Stimulated activated CD4-positive, alpha-beta T cell treated with anti-CD3 and anti-CD28 coated beads, Interleukin-2, amount 100 ng/mL, for 4 hours (primary cell): ENCODE results near the gene PSMD14.

Source experiments
- DNase-seq: peaks from one replicate; pipeline ENCODE4 v3.0.0-alpha.2; 2020; ENCODE audit warnings: low read depth

Gene PSMD14

DNA sequence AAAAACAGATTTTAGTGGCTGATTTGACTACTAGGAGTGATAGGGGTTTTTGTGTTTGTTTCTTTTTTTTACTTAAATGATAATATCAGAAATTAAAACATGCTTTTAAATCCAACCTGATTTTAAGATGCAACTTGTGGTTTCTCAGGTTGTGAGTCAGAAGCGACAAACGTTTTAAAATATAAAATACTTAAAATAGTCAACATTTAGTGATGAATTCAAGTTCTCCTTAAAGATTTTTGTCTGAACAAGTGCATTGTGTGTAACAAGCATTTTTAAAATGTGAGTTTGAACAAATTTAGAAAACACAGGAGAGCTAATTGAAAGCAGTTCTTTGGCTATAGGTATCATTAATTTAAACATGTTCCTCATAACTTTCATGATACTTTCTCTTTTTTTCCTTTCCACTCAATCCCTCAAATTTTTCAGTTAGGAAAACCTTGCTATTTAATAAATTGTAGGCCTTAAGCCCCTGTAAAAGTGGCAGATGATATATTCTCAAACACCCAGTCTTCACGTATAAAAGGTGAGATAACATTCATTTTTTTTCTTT, 111.5 kb downstream of the PSMD14 start:
- DNase-seq = no peak

DNA sequence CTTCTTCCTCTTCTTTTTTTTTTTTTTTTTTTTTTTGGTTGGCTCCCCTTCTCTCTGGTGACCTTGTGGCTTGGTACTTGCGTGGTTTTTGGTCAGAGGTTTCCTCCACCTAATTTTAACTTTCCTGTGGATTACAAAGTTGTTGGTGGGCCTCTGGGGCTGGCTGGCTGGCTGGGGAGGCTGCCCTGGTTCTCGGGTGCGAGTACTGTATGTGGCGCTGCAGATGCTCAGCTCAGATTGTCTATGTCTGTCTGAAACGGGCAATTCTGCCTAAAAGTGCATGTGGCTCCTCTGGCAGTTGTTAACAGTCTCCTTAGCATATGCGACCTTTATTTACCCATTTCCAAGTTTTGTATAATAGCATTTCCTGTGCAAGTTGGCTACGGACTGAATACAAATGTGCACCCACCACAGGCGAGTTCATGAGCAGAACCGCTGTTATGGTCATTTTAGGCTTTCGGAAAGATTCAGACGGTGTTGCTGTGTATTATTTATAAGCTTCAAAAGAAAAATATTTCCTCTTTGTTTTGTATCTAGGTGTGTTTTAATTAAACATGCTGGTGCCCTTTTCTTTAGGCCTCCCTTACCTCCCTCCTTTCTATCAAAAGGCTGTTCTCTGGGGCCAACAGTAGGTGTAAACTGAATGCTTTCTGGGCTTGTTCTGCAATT, 112.3 kb downstream of the PSMD14 start:
- no peak for DNase-seq

DNA sequence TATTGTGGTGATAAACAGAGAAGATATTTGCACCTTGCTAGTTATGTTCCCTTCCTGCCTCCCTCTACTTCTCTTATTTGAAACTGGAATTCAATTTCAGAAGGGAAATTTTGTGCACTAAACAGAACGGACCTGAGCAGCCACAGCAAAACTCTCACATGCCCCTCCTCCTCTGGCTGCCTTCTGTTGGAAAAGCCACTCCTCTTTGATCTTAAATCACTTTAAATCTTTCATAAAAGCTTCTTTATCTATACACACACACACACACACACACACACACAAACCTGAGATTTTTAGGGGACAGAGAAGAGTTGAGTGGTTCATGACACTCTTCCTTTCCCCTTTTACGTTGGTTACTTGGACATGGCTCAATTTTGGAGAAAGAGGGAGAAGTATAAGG, 113.5 kb downstream of the PSMD14 start:
- no peak for DNase-seq

DNA sequence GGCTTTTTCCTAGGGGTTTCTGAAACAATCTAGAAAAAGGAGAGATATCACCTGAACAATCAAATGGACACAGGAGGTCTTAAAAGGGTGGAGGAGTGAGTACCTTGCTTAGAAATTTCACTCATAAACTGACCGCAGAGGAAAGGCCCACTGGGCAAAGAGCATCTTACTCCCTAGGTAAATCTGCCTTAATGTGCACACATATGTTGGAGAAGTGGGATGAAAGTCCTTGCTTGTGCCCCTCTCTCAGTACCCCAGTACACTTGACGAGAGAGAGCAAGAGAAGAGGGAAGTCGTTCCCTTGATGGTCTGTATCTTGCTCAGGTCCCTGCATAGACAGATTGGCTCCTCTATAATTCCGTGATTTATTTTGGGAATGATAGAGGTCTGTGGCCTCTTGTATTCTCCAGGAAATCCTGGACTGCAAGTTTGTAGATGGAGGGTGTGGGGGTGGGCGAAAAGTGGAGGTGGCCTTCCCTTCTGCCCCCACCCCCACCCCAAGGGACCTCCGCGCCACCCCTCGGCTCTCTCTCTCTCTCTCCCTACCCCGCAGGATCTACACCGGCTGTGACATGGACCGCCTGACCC, 114.7 kb downstream of the PSMD14 start:
- no peak for DNase-seq

DNA sequence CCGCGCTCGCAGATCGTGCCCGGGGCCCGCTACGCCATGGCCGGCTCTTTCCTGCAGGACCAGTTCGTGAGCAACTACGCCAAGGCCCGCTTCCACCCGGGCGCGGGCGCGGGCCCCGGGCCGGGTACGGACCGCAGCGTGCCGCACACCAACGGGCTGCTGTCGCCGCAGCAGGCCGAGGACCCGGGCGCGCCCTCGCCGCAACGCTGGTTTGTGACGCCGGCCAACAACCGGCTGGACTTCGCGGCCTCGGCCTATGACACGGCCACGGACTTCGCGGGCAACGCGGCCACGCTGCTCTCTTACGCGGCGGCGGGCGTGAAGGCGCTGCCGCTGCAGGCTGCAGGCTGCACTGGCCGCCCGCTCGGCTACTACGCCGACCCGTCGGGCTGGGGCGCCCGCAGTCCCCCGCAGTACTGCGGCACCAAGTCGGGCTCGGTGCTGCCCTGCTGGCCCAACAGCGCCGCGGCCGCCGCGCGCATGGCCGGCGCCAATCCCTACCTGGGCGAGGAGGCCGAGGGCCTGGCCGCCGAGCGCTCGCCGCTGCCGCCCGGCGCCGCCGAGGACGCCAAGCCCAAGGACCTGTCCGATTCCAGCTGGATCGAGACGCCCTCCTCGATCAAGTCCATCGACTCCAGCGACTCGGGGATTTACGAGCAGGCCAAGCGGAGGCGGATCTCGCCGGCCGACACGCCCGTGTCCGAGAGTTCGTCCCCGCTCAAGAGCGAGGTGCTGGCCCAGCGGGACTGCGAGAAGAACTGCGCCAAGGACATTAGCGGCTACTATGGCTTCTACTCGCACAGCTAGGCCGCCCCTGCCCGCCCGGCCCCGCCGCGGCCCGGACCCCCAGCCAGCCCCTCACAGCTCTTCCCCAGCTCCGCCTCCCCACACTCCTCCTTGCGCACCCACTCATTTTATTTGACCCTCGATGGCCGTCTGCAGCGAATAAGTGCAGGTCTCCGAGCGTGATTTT, 115.5 kb downstream of the PSMD14 start:
- DNase-seq = no peak

DNA sequence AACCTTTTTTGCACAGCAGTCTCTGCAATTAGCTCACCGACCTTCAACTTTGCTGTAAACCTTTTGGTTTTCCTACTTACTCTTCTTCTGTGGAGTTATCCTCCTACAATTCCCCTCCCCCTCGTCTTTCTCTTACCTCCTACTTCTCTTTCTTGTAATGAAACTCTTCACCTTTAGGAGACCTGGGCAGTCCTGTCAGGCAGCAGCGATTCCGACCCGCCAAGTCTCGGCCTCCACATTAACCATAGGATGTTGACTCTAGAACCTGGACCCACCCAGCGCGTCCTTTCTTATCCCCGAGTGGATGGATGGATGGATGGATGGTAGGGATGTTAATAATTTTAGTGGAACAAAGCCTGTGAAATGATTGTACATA, 116.2 kb downstream of the PSMD14 start:
- no peak for DNase-seq

DNA sequence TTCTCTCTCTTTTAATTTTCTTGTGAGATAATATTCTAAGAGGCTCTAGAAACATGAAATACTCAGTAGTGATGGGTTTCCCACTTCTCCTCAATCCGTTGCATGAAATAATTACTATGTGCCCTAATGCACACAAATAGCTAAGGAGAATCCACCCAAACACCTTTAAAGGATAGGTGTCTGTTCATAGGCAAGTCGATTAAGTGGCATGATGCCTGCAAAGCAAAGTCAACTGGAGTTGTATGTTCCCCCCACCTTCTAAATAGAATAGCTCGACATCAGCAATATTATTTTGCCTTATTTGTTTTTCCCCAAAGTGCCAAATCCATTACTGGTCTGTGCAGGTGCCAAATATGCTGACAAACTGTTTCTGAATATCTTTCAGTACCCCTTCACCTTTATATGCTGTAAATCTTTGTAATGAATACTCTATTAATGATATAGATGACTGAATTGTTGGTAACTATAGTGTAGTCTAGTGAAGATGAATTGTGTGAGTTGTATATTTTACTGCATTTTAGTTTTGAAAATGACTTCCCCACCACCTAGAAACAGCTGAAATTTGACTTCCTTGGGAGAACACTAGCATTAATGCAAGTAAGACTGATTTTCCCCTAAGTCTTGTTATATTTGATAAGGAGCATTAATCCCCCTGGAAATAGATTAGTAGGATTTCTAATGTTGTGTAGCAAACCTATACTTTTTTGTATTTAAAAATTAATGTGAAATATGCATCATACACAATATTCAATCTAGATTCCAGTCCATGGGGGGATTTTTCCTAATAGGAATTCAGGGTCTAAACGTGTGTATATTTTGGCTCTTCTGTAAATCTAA, 116.9 kb downstream of the PSMD14 start:
- no peak for DNase-seq

DNA sequence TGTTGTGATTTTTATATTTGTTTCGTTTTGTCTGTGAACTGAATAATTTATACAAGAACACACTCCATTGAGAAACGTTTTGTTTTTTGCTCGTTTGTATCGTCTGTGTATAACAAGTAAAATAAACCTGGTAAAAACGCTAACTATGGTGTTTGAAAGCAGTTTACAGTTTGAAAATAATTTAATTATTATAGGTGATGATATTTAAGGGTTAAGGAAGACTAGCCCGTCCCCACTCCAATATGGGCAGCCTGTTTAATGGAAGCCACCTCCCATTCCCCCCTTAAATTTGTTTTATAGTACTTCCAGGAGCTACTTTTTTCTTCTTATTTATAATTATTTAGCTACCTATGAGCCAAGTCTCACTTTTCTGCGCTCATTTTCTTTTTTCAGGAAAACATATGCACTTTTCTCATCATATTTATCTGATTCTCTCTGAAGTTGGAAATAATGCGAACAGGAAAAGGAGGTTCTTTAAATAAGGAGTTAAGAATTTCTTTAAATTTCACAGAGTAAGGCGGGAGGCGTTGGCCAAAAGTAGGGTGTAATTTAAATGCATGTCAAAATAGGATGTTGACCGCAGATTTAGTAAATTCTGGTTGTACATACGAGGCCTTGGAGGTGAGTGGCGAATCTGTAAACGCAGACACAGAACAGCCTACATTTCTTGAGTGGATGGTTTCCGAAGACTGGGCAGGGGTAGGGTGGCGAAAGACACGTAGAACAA, 117.7 kb downstream of the PSMD14 start:
- no peak for DNase-seq

DNA sequence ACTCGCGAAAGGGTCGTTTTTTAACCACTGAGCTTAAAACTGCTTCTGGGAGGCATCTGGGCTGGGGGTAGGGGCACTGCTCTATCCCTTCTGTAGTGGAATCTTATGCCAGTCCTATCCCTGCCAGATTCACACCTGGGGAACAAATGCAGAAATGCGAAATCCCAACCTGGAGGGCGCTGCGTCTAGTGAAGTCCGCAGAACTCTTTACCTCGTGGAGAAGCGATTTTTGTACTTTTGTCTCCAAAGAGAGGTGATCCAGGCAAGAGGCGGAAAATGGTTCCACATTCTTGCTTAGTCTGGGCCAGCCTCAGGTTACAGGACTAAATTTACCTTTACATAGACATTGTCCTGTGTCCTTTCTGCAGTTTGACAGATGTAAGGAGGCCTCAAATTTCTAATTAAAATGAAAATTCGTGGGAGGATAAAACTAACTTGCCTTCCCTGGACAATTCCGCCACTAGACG, 118.3 kb downstream of the PSMD14 start:
- DNase-seq = no peak

DNA sequence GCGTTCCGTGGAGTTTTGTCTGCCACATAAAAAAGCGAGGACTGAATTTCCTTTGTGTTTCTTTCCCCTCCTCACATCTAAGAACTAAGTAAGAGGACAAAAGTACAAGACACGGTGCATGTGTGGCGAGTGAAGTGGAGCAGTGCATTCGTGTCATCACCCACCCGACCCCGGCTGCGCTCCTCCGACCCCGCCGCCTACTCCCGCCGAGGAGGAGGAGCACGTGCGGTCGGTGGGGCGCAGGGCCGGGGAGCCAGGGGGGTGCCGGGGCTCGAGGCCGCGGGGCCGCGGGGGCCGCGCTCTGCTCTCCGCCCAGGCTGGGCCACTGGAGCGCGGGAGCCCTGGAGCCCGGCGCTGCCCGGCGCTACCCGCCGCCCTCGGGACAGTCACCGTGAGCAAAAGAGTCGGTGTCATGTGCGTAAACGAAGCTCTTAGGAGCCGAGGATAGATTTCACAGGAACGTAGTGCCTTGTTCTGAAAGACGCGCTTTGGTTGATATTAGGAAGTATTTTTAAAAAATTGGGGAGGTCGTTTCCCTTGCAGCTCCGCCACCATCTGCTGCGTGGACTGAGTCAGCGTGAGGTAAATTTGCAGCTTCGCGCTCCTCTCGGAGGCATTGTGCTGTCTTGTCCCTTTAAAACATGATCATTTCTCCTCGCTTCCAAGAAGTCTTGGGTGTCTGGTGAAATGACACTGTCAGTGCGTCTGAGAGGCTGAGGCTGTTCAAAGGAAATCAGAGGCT, 118.9 kb downstream of the PSMD14 start:
- DNase-seq = no peak

DNA sequence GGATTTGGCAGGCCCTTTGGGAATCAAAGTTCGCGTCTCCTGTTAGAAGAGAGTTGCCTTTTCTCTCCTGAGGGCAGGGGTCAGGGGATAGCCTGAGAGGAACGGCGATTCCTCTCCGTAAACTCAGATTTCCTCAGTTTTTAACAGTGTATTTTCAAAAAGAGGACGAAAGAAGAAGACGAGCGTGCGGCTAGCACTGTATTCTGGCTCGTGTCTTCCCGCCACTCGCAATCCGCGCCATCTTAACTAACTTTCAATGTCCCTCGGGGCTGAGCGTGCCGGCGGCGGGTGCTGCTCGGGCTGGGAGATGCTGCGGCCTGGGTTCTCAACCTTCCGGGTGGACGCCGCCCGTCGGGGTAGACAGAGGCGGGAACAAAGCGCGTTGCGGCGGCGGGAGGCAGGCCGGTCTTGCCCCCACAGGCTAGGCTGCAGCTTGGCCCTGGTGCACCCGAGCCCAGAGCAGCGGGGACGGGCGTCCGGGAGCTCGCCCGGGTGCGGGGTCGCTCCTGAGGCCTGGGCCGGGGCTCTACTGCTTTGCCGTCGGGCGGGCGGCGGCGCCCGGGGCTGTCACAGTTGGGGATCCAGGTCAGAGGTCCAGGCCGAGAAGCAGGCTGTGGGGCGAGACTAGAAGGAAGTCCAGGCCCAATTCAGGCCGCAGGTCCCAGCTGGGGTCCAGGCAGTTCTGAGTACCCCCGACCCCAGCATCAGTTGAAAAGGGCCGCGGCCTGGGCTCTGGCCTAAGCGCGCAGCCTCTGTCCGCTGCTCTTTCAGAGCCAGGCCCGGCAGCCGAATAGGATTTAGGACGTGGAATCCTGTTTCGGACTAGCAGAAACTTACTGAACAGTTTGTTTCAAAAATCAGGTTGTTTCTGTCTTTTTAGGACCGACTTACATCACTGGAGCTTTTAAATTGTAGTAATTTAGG, 119.7 kb downstream of the PSMD14 start:
- DNase-seq = no peak

DNA sequence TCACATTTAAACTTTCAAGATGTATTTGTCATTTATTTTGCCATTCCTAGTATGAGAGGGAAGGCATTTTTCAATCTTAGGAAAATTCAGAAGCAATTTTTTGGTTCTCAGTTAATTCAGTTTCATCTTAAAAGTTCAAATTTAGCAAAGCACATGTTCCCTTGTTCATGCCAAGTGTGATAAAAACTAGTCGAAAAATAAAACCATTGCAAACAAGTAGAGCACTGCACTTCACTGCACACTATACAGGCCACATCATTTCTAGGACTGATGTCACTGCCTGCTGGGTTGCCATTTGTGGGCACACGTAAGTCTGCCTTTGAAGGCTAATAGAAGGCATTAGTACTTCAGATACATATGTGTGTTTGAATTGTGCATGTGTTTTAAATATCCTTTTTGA, 122.2 kb downstream of the PSMD14 start:
- no peak for DNase-seq

DNA sequence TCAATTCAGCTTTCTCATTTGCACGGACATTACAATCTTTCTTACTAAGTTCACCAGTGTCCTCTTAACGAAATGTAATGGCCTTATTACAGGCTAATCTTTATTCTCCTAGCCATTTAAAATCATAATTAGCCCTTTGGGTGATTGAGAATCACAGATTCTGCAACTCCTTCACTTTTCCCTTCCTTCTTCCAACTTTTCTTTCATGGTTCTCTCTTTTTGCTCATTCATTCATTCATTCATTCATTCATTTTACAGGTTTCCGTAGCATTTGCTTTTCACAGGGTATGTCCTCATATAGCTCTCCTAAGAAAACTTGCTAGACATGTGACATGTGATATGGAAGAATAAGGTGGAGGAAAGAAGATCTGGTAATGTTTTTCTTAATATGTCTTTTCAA, 123.9 kb downstream of the PSMD14 start:
- no peak for DNase-seq

DNA sequence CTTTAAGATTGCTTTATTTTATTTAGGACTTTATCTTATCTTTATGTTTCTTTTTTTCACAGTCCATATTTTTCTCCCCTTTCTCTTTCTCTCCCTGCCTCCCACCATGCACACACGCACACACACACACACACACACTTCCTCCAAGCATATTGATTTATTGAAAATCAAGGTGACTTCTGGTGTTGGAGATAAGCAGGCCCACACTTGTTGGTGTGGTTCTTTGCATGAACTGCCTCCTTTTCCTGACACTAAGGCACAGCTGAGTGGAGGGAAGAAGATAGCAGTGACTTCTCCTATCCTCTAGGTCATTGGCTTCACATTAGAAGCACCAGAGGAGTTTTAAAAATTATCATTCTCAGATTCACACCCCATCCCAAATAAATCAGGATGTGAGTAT, 125.9 kb downstream of the PSMD14 start:
- no peak for DNase-seq

DNA sequence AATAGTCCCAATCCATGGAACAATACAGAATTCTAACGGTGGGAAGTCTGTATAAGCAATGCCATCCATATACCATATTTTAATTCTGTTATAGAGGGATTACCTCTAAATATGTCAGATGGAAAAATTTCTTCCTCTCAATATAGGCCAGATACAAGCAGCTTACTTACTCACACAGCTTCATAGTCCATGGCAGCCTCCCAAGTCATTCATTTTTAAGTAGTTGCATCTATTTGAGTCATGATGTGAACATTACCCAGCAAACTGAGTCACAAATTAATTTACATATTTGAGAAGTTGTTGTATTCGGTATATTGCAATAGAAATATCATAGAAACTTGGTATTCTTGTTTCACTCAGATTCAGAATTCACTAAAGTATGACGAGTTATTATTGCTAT, 128.2 kb downstream of the PSMD14 start:
- DNase-seq = no peak

DNA sequence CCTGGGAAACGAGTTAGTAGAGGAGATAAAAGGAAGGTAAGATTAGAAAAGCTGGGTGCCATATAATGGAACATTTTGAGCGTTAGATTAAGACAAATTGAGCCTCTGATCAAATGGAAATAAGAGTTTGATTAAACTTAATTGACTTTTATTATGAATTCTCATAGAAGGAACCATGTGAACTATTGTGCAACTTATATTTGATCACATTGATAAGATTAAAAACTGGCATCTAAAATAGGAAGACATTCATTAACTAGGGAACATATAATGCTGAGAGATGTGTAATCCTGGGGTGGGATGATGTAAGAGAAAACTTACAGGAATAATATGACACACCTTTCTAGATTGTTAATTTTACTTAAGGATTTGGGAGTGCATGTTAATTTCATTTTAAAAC, 130.4 kb downstream of the PSMD14 start:
- no peak for DNase-seq

DNA sequence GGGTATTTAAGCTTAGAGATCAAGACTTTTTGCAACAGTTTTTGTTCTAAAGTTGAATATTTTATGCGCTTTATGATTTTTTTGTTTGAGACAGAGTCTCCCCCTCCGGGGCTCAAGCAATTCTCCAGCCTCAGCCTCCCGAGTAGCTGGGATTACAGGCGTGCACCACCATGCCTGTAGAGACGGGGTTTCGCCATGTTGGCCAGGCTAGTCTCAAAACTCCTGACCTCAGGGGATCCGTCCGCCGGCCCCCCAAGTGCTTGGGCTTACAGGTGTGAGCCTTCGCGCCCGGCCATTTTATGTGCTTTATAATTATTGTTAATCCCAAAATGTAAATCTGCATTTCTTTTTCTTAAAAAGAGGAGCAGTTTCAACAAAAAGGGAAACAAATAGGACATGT, 136.9 kb downstream of the PSMD14 start:
- no peak for DNase-seq

DNA sequence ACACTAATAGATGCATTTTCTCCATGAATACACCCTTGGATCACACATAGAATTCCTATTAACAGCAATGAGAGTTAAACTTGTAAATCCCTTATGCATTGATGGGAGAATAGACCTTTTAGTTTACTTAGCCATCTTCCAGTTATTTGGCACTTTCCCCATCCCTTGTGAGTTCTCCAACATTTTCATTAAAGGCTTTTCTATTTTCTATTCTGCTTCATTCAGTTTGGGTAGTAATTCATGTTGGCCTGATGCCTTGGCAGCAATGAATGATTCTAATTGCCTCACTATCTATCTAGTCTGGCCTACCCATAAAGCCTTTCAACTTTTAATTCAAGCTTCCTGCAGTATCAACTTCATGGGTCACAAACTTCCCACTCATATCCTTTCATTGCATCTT, 140.2 kb downstream of the PSMD14 start:
- DNase-seq = no peak
